SK-N-SH treated with all-trans-retinoic acid at 6 μM for 48 hours (cell line): Measurements from ENCODE around the gene DOCK2.

Experiments used
- ARNTL ChIP-seq: fragments of 450-650 bp; formaldehyde crosslinking; IDR thresholded peaks from 2 replicates; pipeline ENCODE4 v1.5.0; 2020; ENCODE audit warnings: low read depth, mild to moderate bottlenecking, moderate library complexity, borderline replicate concordance
- CREB5 ChIP-seq: fragments of 250-450 bp; sonication (Bioruptor Pico); IDR thresholded peaks from 2 replicates; pipeline ENCODE4 v1.5.1; 2020; ENCODE audit warnings: low read depth, mild to moderate bottlenecking, moderate library complexity
- CSRNP3 ChIP-seq: fragments of 250-450 bp; sonication (Bioruptor Pico); IDR thresholded peaks from 2 replicates; pipeline ENCODE4 v1.5.1; 2021; ENCODE audit warnings: mild to moderate bottlenecking, moderate library complexity
- ESRRG ChIP-seq: fragments of 250-450 bp; sonication (Bioruptor Pico); IDR thresholded peaks from 2 replicates; pipeline ENCODE4 v1.6.1; 2021; ENCODE audit warnings: mild to moderate bottlenecking
- OSR1 ChIP-seq: fragments of 250-450 bp; sonication (Bioruptor Pico); IDR thresholded peaks from 2 replicates; pipeline ENCODE4 v1.8.0; 2022; ENCODE audit warnings: moderate library complexity, mild to moderate bottlenecking, inconsistent platforms
- RARB ChIP-seq: fragments of 250-450 bp; sonication (Bioruptor Pico); IDR thresholded peaks from 2 replicates; pipeline ENCODE4 v1.8.0; 2021; ENCODE audit warnings: mild to moderate bottlenecking, moderate library complexity
- TSHZ2 ChIP-seq: fragments of 250-450 bp; sonication (Bioruptor Pico); IDR thresholded peaks from 2 replicates; pipeline ENCODE4 v1.5.0; 2020; ENCODE audit warnings: mild to moderate bottlenecking, moderate library complexity
- ZC3H10 ChIP-seq: fragments of 250-450 bp; sonication (Bioruptor Pico); IDR thresholded peaks from 2 replicates; pipeline ENCODE4 v1.5.1; 2021; ENCODE audit warnings: mild to moderate bottlenecking, moderate library complexity
- ZFP30 ChIP-seq: fragments of 450-650 bp; formaldehyde crosslinking; IDR thresholded peaks from 2 replicates; pipeline ENCODE4 v1.5.0; 2022; ENCODE audit warnings: mild to moderate bottlenecking, moderate library complexity
- ZNF565 ChIP-seq: fragments of 450-650 bp; formaldehyde crosslinking; conservative IDR thresholded peaks from 2 replicates; pipeline ENCODE4 v1.5.0; 2020; ENCODE audit warnings: low read depth, mild to moderate bottlenecking, moderate library complexity
- ZNF8 ChIP-seq: fragments of 450-650 bp; formaldehyde crosslinking; IDR thresholded peaks from 2 replicates; pipeline ENCODE4 v1.5.0; 2020; ENCODE audit warnings: mild to moderate bottlenecking, moderate library complexity

GRCh38 chr5:169921949-169922348 is 284.9 kb downstream of the DOCK2 start:
- TF ChIP-seq CREB5 (no peak), ZNF8 (no peak), CSRNP3 (no peak), OSR1 (CRISPR knock-in tag) (no peak), TSHZ2 (CRISPR knock-in tag) (no peak), ARNTL (CRISPR knock-in tag) (no peak), ZNF565 (CRISPR knock-in tag) (no peak), ESRRG (CRISPR knock-in tag) (no peak), ZC3H10 (CRISPR knock-in tag) (no peak), RARB (no peak), ZFP30 (CRISPR knock-in tag) (no peak)
